ENCODE data around the gene CNTRL.

DNA sequence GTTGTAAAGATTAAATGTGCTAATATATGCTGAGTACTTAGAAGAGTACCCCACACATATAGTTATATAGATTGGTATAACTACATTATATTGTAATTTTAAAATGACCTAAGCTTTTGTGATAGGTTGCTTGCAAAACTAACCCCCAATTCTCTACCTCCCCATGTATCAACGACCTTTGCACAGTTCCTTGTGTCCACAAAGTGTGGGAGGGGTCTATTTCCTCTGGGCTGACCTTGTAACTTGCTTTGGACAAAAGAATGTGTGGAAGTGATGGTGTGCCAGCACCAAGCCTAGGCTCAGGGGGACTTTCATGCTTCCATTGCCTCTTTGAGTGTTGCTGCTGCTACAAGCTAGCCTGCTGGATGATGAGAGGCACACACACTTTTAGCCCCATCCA is 45.3 kb upstream of the CNTRL start:
- no peak for TF ChIP-seq POLR2AphosphoS5 (IDR thresholded peaks at IDR 0.05; ENCODE audit: low read depth, low read length)
- TF ChIP-seq, protein P1, sequence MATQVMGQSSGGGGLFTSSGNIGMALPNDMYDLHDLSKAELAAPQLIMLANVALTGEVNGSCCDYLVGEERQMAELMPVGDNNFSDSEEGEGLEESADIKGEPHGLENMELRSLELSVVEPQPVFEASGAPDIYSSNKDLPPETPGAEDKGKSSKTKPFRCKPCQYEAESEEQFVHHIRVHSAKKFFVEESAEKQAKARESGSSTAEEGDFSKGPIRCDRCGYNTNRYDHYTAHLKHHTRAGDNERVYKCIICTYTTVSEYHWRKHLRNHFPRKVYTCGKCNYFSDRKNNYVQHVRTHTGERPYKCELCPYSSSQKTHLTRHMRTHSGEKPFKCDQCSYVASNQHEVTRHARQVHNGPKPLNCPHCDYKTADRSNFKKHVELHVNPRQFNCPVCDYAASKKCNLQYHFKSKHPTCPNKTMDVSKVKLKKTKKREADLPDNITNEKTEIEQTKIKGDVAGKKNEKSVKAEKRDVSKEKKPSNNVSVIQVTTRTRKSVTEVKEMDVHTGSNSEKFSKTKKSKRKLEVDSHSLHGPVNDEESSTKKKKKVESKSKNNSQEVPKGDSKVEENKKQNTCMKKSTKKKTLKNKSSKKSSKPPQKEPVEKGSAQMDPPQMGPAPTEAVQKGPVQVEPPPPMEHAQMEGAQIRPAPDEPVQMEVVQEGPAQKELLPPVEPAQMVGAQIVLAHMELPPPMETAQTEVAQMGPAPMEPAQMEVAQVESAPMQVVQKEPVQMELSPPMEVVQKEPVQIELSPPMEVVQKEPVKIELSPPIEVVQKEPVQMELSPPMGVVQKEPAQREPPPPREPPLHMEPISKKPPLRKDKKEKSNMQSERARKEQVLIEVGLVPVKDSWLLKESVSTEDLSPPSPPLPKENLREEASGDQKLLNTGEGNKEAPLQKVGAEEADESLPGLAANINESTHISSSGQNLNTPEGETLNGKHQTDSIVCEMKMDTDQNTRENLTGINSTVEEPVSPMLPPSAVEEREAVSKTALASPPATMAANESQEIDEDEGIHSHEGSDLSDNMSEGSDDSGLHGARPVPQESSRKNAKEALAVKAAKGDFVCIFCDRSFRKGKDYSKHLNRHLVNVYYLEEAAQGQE (IDR thresholded peaks at IDR 0.05; ENCODE audit: insufficient read depth in 1 of 2, low read depth in 2 of 2, low read length in 2 of 2): no peak
